Esophagus squamous epithelium (tissue), 5 donors: ENCODE data around the gene DSC1. TPM values are rescaled to one million over a fixed set of nuclear protein-coding genes. Genes with fewer than 3 reads are reported as not detected.

ENCODE experiments used
- DNase-seq: peaks from one replicate; lab custom pipeline; 2025; lab: John Stamatoyannopoulos, UW
- H3K27ac ChIP-seq, 4 donors: fragments of 200-600 bp; sonication (generic); one replicate each; pipeline ENCODE4 v1.5.1; 2016 to 2019; ENCODE audit warnings: mild to moderate bottlenecking in 1 of 4
- H3K27me3 ChIP-seq, 4 donors: fragments of 200-600 bp; sonication (generic); 1 replicate in 3 of 4; 2 replicates in 1 of 4; pipeline versions ENCODE4 v1.5.1 to v1.6.0; 2017 to 2021; ENCODE audit warnings: antibody characterized with exemption in 1 of 4
- H3K36me3 ChIP-seq, 3 donors: fragments of 200-600 bp; sonication (generic); one replicate each; pipeline ENCODE4 v1.5.1; 2016 to 2019
- H3K4me1 ChIP-seq, 3 donors: fragments of 200-600 bp; sonication (generic); one replicate each; pipeline ENCODE4 v1.5.1; 2017 to 2019
- H3K4me3 ChIP-seq, 4 donors: fragments of 200-600 bp; sonication (generic); 1 replicate in 3 of 4; 2 replicates in 1 of 4; pipeline ENCODE4 v1.5.1; 2016 to 2019; ENCODE audit warnings: mild to moderate bottlenecking in 2 of 4, moderate library complexity in 1 of 4
- H3K9me3 ChIP-seq, 3 donors: fragments of 200-600 bp; sonication (generic); one replicate each; pipeline ENCODE4 v1.5.1; 2016 to 2019
- POLR2A ChIP-seq, 4 donors: fragments of 450-650 bp; IDR thresholded peaks; one replicate each; pipeline ENCODE4 v1.6.1; 2017; ENCODE audit warnings: antibody characterized with exemption in 4 of 4, mild to moderate bottlenecking in 4 of 4, moderate library complexity in 3 of 4
- WGBS, 2 donors: methylation state at CpG; one replicate each; pipeline ENCODE4 v1.1.5; 2018; 5-methylcytosine and 5-hydroxymethylcytosine counted together
- intact Hi-C: fragments of 100-400 bp; cut with DNase I; formaldehyde crosslinking; loops from one replicate; pipeline ENCODE4 v1.15.0; 2022
- total RNA-seq, 4 donors: library from RNA; depleted of rRNA; stranded (reverse); fragments of >200 nt; gene quantifications; one replicate each; pipeline ENCODE4 v1.1.0, GENCODE V29; 2016
- TF ChIP-seq, protein P1 (sequence below), 6 experiments: fragments of 450-650 bp in 4 of 6; fragments of 200-600 bp in 2 of 6; sonication (generic) in 2 of 6; IDR thresholded peaks; one replicate each; pipeline ENCODE4 v1.5.1; 2016 to 2019; ENCODE audit warnings: antibody characterized with exemption in 6 of 6, mild to moderate bottlenecking in 4 of 6, moderate library complexity in 4 of 6
- donor health status: DM: yes; HTN: yes; CAD: no.

The DSC1 gene
- total RNA-seq, 4 donors from 2014 or later = 0.29 to 1.1 (median 0.60) TPM

GRCh38 chr18:31156821-31157763, 5.6 kb downstream of the DSC1 start:
- DNase-seq = no peak
- Histone ChIP-seq H3K27ac (peak overlapping the region in 3 of 4 donors; percentile 59 to 81 (median 81)), H3K9me3 (no peaks in the 10 kb centered on the region), H3K4me3 (peak overlapping the region in 1 of 4 donors; percentile 10), H3K4me1 (peaks cover 0 to 42% (median 0%) of the 10 kb centered on the region in 3 donors), H3K36me3 (no peaks in the 10 kb centered on the region), H3K27me3 (no peaks in the 10 kb centered on the region)
- WGBS, 2 donors = 46 to 65% methylated on average over 13 of the region's 13 CpGs
- TF ChIP-seq, protein P1, sequence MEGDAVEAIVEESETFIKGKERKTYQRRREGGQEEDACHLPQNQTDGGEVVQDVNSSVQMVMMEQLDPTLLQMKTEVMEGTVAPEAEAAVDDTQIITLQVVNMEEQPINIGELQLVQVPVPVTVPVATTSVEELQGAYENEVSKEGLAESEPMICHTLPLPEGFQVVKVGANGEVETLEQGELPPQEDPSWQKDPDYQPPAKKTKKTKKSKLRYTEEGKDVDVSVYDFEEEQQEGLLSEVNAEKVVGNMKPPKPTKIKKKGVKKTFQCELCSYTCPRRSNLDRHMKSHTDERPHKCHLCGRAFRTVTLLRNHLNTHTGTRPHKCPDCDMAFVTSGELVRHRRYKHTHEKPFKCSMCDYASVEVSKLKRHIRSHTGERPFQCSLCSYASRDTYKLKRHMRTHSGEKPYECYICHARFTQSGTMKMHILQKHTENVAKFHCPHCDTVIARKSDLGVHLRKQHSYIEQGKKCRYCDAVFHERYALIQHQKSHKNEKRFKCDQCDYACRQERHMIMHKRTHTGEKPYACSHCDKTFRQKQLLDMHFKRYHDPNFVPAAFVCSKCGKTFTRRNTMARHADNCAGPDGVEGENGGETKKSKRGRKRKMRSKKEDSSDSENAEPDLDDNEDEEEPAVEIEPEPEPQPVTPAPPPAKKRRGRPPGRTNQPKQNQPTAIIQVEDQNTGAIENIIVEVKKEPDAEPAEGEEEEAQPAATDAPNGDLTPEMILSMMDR (IDR thresholded peaks at IDR 0.05) = no peak
- TF ChIP-seq POLR2A (IDR thresholded peaks at IDR 0.05) = no peak
- intact Hi-C loops = no loop called here

GRCh38 chr18:31155498-31155897, 7.2 kb downstream of the DSC1 start:
- DNase-seq = no peak
- TF ChIP-seq, protein P1 (IDR thresholded peaks at IDR 0.05) = no peak
- no peak for TF ChIP-seq POLR2A (IDR thresholded peaks at IDR 0.05)
- intact Hi-C loops = no loop called here
- 76 to 83% methylated on average over 3 to 4 of the region's 4 CpGs for WGBS, 2 donors
- Histone ChIP-seq H3K27ac (peak overlapping the region in 1 of 4 donors; percentile 81), H3K4me1 (peaks cover 0 to 30% (median 0%) of the 10 kb centered on the region in 3 donors), H3K9me3 (no peaks in the 10 kb centered on the region), H3K27me3 (no peaks in the 10 kb centered on the region), H3K36me3 (no peaks in the 10 kb centered on the region), H3K4me3 (no peak overlapping the region)

GRCh38 chr18:31154181-31154580, 8.5 kb downstream of the DSC1 start:
- intact Hi-C loops = no loop called here
- Histone ChIP-seq H3K9me3 (no peaks in the 10 kb centered on the region), H3K4me1 (peaks cover 0 to 30% (median 0%) of the 10 kb centered on the region in 3 donors), H3K27me3 (no peaks in the 10 kb centered on the region), H3K36me3 (no peaks in the 10 kb centered on the region), H3K4me3 (no peak overlapping the region), H3K27ac (no peak overlapping the region)
- no peak for DNase-seq
- 23 to 34% methylated on average over 2 of the region's 2 CpGs for WGBS, 2 donors
- no peak for TF ChIP-seq POLR2A (IDR thresholded peaks at IDR 0.05)
- TF ChIP-seq, protein P1 (IDR thresholded peaks at IDR 0.05) = no peak

GRCh38 chr18:31149351-31149750, 13.3 kb downstream of the DSC1 start:
- intact Hi-C loops = no loop called here
- no peaks in the 10 kb centered on the region for H3K9me3 ChIP-seq
- no peaks in the 10 kb centered on the region for H3K4me1 ChIP-seq
- no peaks in the 10 kb centered on the region for H3K36me3 ChIP-seq
- no peak for DNase-seq
- H3K27me3 ChIP-seq = no peaks in the 10 kb centered on the region
- no peak overlapping the region for H3K27ac ChIP-seq
- no peak for TF ChIP-seq POLR2A (IDR thresholded peaks at IDR 0.05)
- TF ChIP-seq, protein P1 (IDR thresholded peaks at IDR 0.05) = no peak
- WGBS, 2 donors = 47 to 62% methylated on average over 3 of the region's 3 CpGs
- no peak overlapping the region for H3K4me3 ChIP-seq

DNA sequence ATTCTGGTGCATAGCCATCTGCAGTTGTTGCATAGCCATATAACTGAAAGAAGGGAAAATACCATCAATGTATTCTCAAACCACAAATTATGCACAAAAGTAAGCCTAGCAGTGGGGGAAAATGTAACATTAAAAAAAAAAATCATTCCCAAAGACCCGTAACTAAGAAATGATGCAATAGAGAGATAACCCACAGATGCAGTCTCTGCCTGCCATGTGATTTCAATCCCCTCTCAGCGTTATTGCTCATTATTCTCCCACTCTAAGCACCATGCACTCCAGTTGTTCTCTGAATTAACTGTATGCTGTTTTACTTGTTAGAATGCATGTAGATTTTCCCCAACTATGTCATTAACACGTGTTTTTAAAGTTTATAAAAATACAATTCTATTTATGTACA, 14.1 kb downstream of the DSC1 start:
- no peak for DNase-seq
- intact Hi-C loops = no loop called here
- no peaks in the 10 kb centered on the region for H3K27me3 ChIP-seq
- H3K9me3 ChIP-seq = no peaks in the 10 kb centered on the region
- no peaks in the 10 kb centered on the region for H3K4me1 ChIP-seq
- 69 to 70% methylated on average over 3 of the region's 3 CpGs for WGBS, 2 donors
- H3K4me3 ChIP-seq = no peak overlapping the region
- H3K36me3 ChIP-seq = no peaks in the 10 kb centered on the region
- no peak overlapping the region for H3K27ac ChIP-seq
- TF ChIP-seq POLR2A (IDR thresholded peaks at IDR 0.05) = no peak
- TF ChIP-seq, protein P1 (IDR thresholded peaks at IDR 0.05) = no peak
